Brain microvascular endothelial cell (primary cell): Measurements from ENCODE around the gene AFM.
A peak's percentile ranks its signal among the peaks of the same experiment; 100 is the strongest.

ENCODE experiments used
- DNase-seq: peaks from one replicate; pipeline ENCODE4 v3.0.0-alpha.2; 2020
- H3K27ac ChIP-seq: fragments of 250-450 bp; sonication (Bioruptor Pico); 2 replicates; pipeline ENCODE4 v1.5.1; 2020; ENCODE audit warnings: mild to moderate bottlenecking, moderate library complexity
- H3K27me3 ChIP-seq: fragments of 250-450 bp; sonication (Bioruptor Pico); replicated peaks from 2 replicates; pipeline ENCODE4 v1.5.1; 2020; ENCODE audit warnings: mild to moderate bottlenecking
- H3K36me3 ChIP-seq: fragments of 250-450 bp; sonication (Bioruptor Pico); replicated peaks from 2 replicates; pipeline ENCODE4 v1.5.1; 2020; ENCODE audit warnings: mild to moderate bottlenecking
- H3K4me3 ChIP-seq: 2 replicates; pipeline ENCODE4 v1.5.1; 2011; ENCODE audit warnings: low read depth, mild to moderate bottlenecking, control low read depth, low read length, moderate library complexity
- CTCF ChIP-seq: IDR thresholded peaks from 2 replicates; pipeline ENCODE4 v1.5.1; 2011; ENCODE audit warnings: low read depth, mild to moderate bottlenecking, moderate library complexity, low read length, control low read depth, inconsistent platforms; ENCODE audit errors: missing control alignments
- in situ Hi-C: cut with HindIII; loops from 2 replicates; pipeline ENCODE4 v1.10.0; 2017; ENCODE audit warnings: low sequenced_read_pairs, low pct_ligation_motif_present

The AFM gene

GRCh38 chr4:73451404-73451803, 30.1 kb upstream of the AFM start:
- in situ Hi-C loops = no loop called here
- peak; percentile 85 for DNase-seq

GRCh38 chr4:73451981-73452747, 29.4 kb upstream of the AFM start:
- DNase-seq = no peak
- no peak for TF ChIP-seq CTCF
- in situ Hi-C loops = no loop called here

More at GRCh38 chr4:73451404-73451803, 30.1 kb upstream of the AFM start:
- Histone ChIP-seq H3K4me3 (no peak overlapping the region), H3K36me3 (no peaks in the 10 kb centered on the region), H3K27me3 (no peaks in the 10 kb centered on the region), H3K27ac (peak overlapping the region; percentile 99)
- TF ChIP-seq CTCF = no peak

GRCh38 chr4:73452953-73453700, 28.4 kb upstream of the AFM start:
- in situ Hi-C loops = no loop called here
- no peak for DNase-seq
- H3K4me3 ChIP-seq = no peak overlapping the region
- H3K27ac ChIP-seq = no peak overlapping the region
- TF ChIP-seq CTCF = no peak
- no peaks in the 10 kb centered on the region for H3K27me3 ChIP-seq
- no peaks in the 10 kb centered on the region for H3K36me3 ChIP-seq

More at GRCh38 chr4:73451981-73452747, 29.4 kb upstream of the AFM start:
- Histone ChIP-seq H3K27ac (peak overlapping the region; percentile 3), H3K36me3 (no peaks in the 10 kb centered on the region), H3K4me3 (no peak overlapping the region), H3K27me3 (no peaks in the 10 kb centered on the region)

- no peak for TF ChIP-seq CTCF
- H3K27me3 ChIP-seq = no peaks in the 10 kb centered on the region
- no peak for DNase-seq
- H3K27ac ChIP-seq = no peak overlapping the region
- in situ Hi-C loops = no loop called here
- no peak overlapping the region for H3K4me3 ChIP-seq
- no peaks in the 10 kb centered on the region for H3K36me3 ChIP-seq
These were observed 27.9 kb upstream of the AFM start for GRCh38 chr4:73453701-73454005.

GRCh38 chr4:73454920-73455319, 26.6 kb upstream of the AFM start:
- no peaks in the 10 kb centered on the region for H3K27me3 ChIP-seq
- H3K36me3 ChIP-seq = no peaks in the 10 kb centered on the region
- in situ Hi-C loops = no loop called here
- TF ChIP-seq CTCF = no peak
- H3K4me3 ChIP-seq = no peak overlapping the region
- no peak overlapping the region for H3K27ac ChIP-seq
- no peak for DNase-seq
